GM21619 (cell line): Measurements from ENCODE around the gene OSGIN1.

ENCODE experiments used
- ATAC-seq: cut with Tn5 transposase; IDR thresholded peaks from one replicate; pipeline ENCODE4 v1.9.1; 2021; ENCODE audit not compliant: unreplicated experiment

The OSGIN1 gene

DNA sequence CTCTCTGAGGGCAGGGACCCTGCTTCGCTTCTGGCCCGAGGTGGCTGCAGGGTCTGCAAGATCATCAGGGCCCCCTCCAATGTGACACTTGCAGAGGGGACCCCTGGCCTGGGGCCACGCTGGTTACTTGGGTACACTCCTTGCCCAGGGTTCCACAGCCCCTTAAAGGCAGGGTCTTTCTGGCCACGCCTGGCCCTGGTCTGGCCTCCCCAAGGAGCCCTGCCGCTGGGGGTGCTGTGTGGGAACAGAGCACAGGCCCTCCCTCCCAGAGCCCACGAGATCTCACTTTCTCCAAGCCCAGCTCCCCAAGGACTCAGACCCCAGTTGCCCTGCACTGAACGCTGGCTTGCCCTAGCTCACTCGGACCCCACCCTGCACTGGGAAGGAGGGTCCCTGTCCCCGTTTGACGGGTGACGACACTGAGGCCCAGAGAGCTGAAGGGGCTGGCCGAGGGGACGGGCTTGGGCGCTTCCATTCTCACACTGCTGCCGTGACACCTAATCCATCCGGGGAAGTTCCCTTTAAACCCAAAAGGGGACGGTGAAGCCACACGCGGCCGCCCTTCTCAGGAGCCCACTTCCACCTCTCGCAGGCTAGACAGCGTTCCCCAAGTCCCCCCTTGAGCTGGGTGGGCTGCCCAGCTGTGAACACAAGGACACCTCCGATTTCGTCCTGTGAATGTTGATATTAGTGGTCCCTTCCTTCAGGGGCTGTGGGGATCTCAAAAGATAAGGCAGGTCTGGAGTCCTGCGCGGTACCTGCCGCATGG is 26.9 kb upstream of the OSGIN1 start:
- no peak for ATAC-seq

DNA sequence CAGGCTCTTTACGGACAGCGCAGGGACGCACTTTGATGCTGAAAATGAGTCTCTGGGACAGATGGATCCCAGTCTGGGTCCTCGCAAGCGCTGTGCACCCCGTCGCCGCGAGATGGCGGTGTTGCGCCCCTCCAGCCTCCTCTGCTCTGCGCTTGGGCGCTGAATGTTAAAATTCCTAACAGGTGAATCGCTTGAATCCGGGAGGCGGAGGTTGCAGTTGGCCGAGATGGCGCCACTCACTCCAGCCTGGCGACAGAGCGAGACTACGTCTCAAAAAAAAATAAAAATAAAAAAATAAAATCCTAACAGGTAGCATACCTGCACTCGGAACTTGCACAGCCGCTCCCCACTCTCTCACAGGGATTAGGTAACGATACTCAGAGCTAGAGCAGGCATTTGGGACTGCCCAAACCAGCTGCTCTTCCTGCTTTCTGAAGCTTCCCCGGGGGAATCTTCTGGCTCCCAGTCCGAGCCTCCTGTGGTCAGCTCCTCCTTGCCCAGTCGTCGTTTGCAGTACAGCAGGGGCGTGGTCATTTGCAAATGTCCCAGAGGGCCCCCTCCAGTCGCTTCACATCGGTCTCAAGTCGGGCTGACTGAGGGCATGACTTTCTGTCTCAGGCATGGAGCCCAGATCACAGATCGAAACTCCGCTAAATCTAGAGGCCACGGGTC is 26.2 kb upstream of the OSGIN1 start:
- ATAC-seq, result peak; percentile 67

DNA sequence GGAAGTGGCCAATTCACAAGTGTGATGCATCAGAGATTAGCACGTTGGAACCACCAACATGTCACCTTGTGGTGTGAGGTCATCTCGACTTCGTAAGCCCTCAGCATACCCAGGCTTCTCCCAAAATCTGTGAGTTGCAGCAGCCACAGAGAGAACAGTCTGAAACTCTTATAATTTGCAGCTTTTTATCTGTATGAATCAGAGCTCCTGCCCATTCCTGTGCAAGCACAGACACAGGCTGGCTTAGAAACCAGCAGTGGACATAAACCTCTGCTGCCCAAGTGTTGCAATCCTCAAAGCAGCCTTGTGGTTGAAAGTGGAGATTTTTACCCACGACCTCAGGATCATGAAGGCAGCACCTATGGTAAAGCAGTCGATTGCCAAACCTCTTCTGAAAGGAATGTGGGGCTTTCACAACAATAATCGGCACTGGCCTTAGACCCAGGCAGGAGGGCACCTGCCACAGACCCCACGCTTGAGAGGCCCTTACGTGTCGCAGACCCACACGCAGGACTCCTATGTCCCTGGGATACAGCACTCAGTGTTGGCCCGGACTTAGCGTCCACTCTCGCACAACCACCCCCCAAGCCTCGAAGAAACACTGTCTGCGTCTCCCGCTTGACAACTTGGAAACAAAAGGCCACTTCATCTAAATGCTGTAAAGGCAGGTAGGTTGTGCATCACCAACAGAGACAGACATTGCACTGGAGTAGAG is 24.5 kb upstream of the OSGIN1 start:
- no peak for ATAC-seq

DNA sequence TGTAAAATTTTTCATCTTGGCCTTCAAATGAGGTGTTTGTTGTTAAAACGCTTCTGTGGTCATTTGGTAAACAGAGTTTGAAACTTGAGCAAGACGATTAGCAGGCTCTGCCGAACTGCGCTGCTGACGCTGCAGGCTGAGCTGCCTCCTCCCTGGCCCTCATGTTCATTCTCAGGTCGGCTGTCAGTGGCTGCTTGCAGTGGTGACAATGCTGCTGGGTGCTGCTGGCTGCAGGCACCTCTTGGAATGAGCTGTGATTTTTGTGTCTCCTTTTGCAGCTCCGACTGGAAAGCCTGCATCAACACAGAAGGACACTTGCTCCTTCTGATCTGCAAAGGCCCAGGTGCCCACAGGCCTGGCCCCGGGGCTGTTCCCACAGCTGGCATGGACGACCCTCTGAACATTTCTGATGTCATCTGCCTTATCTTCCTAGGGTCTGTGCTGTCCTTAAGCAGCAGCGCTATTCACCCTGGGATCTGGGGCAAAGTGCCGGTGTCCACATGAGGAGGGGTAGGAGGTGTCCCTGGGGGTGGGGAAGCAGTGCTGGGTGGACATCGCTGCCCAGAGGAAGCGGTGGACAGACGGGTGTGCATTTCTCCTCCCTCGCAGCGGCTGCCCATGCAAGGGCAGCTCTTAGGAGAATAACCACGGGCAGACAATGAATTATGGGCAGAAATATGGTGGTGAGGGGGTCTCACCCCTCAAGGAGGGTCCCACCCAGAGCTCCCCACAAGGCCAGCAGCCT is 23.1 kb upstream of the OSGIN1 start:
- ATAC-seq, result no peak

DNA sequence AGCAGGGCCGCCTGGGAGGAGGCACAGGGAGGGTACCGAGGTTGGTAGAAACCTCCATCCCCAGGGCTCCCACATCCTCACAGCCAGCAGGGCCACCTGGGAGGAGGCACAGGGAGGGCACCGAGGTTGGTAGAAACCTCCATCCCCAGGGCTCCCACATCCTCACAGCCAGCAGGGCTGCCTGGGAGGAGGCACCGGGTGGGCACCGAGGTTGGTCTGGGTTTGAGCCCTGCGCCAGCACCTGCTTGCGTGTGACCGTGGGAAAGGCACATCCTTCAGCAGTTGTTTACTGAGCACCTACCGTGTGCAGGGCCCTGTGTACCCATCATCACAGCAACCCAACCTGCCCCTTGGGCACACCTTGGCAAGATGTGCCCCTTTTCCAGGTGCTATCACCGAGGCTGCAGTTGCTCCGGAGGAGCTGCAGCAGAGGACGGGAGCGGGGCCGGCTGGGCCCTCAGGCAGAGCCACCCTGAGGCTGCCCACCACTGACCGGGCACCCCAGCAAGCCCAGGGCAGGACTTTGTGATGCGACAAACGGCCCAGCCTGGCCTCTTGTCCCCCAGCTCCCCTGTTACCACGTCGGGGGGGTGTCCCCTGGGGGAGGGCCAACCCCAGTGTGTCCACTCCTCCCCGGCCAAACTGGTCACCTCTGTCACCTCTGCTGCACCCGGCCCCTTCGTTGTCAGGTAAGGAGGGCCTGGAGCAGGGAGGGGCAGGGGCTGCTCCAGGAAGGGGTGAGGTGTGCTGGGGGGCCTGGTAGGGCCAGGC is 22.1 kb upstream of the OSGIN1 start:
- no peak for ATAC-seq

DNA sequence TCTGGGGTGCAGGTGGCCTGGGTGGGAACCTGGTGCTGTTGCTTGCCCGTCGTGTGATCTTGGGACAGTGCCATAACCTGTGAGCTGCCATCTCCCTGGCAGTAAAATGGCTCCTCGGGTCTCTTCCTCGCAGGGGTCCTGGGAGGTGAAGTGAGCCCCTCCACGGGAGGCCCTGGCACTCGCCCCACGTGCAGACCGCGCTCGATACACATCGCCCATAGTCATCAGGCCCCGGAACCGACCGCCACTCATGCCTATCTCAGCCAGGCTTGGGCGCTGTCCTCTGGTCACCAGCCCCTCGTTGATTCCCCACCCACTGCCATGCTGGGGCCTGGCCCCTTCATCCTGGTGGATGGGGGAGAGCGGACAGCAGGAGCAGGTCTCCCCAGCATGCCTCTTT is 21.5 kb upstream of the OSGIN1 start:
- ATAC-seq, result no peak

DNA sequence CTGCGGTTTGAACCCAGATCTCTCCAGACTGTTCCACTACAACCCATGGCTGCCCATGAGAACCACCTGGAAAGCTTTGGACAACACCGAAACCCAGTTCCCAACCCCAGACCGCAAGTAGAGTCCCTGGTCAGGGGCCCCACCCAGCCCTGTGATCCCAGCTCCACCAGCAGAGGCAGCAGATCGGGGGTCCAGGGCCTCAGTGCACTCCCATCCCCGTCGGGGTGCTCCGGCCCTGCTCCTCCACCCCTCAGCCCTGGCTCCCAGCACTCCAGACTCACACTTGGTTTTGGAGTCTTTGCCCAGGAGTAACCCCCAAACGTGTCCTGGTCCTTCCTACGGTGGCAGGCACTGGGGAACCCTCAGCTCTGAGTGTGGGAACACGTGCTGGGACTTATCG is 20.7 kb upstream of the OSGIN1 start:
- ATAC-seq, result no peak

DNA sequence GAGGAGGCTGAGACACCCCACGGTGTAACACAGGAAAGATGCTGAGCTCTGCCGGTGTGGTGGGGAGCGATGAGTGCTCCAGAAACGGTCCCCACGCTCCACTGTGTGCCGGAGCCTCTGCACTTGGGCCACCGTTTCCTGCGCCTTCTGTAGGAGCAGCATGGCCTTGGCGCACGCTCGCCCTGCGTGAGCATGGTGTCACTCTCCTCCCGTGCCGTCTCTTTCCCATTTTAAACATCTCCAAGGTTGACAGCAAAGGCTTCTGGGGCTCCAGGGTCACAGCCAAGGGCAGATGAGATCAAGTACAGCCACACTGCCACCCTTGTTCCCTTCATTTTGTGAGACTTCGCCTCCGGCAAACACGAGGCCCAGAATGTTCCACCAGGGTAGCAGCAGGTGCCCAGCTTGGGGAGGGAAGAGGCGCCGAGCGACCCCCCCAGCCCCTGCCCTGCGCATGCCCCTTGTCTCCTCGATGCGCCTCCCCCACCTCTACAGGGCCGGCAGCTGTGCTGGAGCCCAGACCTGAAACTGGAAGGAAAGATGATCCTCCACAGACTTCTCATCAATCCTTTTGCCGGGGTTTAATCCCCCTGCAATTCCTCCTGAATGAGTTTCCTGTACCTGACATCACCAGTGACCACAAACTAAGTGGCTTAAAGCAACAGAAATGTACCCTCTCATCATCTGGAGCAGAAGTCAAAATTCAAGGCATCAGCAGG is 19.9 kb upstream of the OSGIN1 start:
- no peak for ATAC-seq

DNA sequence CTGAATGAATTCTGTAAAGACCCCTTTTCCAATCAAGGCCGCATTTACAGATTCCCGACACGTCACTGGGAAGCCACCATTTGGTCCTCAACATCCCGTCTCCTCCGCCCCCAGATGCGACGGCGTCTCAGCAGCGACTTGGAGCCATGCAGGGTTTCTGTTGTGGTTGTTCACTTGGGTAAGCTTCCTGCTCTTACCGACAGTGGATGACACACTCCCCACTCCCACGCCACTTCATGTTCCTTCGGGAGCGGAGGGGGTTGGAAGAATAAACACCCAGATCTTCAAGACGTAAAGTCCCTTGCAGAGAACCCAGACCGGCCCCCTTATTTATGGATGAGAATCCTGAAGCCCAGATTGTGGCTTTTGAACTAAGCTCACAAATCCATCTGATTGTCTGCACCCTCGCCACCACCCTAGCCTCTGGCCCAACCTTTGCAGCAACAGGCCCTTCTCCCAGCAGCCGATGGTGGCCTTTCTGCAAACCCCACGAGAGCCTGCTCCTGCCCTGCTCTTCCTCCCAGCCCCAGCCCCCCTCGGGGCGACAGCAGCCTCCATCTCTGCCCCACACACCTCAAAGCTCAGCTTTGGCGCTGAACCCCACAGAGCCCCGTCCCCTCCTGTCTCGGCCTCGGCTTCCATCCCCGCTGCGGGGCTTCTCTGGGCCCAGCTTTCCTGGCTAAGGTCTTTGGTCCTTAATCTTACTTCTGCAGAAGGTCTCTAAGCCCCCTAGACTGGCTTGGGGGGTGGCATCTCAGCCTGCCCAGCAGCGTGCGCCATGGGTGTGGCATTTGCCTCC is 19.0 kb upstream of the OSGIN1 start:
- ATAC-seq, result no peak

DNA sequence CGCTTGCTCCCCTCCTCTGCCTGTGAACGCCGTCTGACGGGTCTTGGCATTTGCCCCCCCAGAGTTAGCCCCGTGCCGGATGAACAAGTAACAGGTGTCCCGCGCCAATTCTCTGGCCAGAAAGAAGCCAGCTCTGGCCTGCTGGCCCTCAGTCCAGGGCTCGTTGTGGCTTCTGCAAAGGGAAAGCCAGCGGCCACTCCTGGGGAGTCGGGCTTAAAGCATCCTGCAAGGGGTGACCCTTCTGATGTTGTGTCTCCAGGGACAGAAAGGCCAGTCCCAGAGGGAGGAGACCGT is 18.4 kb upstream of the OSGIN1 start:
- ATAC-seq, result no peak

DNA sequence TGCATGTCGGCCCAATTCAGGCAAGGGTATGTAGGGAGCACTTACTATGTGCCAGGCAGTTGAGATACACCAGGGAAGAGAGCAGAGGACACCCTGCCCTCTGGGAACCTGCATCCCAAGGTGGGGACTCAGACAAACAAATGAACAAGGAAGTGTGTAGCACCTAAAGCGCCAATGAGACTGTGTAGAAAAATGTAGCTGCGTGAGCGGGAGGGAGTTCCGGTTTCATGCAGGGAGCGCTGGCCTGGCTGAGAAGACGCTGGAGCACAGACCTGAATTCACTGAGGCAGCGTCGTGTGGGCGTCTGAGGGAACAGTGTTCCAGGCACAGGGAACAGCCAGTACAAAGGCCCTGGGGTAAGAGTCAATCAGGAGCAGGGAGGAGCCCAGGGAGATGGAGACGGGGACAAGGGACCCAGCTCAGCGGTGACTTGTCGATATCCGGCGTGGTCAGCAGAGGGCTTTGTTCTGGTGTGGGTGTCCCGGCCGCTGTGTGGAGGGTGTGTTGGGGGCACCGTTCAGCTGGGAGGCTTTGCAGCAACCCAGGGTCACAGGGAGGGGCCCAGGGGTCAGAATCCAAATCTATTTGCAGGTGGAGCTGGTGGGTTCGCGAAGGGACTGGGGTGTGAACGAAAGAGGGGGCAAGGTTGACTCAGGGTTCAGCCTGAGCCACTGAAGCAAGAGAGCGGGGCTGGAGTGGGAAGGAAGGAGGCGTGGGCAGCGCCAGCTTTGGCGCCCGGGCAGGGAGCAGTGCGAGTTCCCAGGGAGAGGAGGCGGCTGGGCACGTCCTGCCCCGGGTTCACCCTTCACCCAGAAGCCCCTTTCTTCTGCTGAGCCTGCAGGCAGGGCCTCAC is 17.8 kb upstream of the OSGIN1 start:
- no peak for ATAC-seq

DNA sequence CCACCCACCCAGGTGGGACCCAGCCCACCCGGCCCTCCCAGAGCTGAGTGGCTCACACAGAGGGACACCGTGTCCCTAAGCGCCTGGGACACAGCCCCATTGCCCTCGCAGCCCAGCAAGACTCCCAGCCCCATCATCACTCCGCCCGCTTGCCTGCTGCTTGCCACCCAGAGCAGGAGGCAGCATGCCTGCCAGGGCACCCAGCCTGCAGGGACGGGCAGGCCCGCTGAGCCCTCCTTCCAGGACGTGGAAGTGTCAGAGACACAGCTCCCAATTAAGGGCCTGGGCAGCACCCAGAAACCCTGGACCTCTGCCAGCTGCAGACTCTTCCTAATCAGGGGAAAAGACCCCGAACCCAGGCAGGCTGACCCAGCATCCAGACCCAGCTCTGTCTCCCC is 17.2 kb upstream of the OSGIN1 start:
- ATAC-seq, result no peak

DNA sequence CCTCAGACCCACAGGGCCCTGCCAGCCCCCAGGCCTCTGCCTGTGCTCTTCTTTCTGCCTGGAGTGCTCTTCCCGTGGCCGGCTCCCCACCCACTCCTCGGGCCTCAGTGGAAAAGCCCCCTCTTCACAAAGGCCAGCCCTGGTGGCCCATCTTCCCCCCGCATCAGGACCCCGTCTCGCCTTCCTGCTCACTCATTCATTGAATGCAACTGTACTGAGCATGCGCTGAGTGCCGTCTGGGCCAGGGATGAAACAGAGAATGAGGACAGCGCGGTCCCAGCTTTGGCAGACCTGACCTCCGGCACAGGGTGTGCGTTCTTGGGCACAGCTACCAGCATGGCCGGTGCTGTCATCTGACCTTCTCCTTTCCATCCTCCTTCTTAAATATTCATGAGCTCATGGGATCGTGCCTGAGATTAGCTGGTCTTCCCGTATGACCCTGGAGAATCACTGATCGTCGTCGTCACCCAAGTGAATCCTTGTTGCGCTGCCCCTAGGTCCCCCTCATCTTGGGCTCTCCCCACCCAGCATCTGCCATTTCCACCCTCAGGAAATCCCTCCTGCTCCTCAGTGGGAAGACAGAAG is 16.4 kb upstream of the OSGIN1 start:
- ATAC-seq, result no peak

DNA sequence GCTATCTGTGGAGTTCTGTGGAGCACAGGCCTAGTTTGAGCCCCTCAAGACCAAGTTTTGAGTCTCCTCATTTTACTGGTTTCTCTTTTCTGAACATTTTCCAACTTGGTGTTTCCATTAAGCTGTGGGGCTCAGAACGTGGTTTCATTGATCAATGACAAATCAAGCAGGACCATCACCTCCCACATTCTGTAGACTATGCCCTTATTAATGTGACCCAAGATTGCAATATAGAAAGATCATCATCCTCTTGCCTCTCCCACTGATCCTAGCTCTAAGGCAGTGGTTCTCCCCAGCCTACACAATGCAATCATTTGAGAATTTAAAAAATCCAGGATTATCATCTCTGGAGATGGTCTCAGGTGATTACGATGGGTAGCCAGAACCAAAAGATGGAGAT is 15.8 kb upstream of the OSGIN1 start:
- ATAC-seq, result no peak

DNA sequence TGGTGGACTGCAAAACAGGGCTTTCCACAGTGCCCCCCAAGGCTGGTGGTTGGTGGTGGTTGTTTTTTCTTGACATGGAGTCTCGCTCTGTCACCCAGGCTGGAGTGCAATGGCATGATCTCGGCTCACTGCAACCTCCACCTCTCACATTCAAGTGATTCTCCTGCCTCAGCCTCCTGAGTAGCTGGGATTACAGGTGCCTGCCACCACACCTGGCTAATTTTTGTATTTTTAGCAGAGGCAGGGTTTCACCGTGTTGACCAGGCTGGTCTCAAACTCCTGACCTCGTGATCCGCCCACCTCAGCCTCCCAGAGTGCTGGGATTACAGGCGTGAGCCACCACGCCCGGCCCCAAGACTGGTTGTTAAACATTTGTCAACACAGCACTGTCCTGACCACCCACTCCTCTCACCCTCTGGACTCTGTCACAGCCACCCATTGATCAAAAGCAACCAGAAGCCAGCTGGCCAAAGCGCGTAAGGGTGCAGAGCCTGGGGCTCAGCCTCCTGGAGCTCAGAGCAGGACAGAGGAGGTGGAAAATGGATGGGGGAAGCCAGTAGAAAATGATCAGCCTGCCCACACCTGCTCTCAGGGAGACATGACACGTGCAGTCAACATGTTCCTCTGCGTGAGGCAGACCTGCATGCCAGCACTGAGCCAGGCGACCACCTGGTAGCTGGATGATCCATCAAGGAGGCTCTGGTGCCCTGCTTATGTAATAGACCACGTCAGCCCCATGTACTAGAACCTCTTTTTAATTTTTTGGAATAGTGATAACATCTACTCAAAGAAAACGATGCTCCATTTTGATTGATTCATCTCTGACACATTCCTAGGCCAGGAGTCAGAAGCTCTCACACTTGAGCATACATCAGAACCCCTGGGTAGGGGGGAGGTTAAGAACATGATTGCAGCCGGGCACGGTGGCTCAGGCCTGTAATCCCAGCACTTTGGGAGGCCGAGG is 14.8 kb upstream of the OSGIN1 start:
- ATAC-seq, result no peak

DNA sequence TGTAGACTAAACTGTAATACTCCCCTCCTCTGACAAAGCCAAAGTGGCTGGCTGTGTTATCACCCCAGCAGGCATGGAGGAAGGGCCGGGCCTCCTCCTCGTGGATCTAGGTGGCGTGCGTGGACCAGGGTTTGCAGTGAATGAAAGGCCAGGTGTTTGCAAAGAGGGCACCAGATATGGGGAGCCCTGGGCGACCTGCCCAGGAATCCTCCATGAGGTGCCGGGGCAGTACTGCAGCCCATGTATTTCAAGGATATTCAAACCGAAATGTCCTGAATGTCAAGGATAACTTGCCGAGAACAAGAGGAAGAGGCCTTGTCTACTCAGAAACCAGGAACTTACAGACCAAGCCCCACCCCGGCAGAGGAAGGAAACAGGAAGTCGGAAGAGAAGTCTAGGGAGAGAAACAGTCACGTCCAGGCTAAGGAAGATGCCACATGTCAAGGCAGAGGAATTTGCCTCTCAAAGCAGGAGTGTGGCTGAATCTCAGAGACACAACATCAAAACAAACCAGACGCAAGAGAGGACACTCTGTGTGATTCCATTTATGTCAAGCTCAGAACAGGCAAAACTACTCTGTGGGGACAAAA is 13.7 kb upstream of the OSGIN1 start:
- no peak for ATAC-seq

DNA sequence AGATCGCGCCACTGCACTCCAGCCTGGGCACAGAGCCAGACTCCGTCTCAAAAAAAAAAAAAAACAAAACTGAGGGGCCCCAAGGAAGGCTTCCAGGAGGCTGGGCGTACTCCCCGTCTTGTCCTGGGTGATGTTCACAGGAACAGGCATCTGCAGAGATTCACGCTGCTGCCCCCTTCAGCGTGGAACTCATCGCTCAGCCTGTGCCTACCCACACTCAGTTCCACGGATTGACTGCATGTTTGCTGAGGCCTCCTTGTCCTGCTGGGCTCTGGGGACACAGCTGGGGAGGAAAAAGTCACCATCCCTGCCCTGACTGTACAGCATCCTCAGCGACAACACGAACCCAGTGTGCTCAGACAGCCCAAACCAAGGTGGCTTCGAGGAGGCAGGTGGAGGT is 12.9 kb upstream of the OSGIN1 start:
- no peak for ATAC-seq
